GM19240 (cell line): ENCODE measurements around the gene ALK.
"Not testable (repeated sequence)": the region's sequence is repeated elsewhere in the genome, so short reads cannot be mapped to it uniquely, and the experiment has no call there.

ENCODE experiments used
- DNase-seq: peaks from one replicate; pipeline ENCODE4 v3.0.0; 2011; ENCODE audit warnings: low spot score; ENCODE audit not compliant: insufficient read length

The ALK gene

DNA sequence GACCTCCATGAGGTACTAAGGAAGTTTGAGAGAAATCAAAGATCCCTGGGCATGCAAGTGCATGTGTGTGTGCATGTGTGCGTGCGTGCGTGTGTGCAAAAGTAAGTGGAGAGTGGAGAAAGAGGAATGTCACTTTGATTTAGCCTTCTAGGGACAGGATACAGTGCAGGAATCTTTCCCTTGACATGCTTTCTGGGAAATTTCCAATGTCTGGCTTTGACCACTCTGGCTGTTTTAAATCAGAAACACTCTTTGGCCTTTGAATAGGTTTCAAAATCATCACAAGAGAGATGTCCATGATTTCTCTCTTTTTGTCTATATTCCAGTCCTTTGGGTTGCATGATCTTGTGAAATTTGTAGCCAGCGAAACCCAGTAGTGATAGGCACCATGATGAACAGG, 162.0 kb downstream of the ALK start:
- no peak for DNase-seq

DNA sequence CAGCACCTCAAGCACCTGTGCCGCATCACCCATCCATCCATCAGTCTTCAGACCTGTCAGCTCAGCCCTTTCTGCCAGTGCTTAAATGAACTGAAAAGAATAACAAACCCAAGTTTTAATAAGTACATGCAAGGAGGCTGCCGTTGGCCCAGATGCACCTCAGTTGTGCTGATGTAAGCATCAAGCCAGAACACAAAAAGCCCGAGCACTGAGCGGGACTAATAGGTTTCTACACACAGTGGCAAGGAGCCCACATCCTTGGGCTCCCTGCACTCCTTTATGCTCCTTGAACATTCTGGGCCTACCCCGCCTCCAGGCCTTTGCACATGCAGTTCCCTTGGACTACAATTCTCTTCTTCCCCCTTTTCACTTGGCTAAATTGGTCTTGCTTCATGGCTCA, 165.6 kb downstream of the ALK start:
- no peak for DNase-seq

DNA sequence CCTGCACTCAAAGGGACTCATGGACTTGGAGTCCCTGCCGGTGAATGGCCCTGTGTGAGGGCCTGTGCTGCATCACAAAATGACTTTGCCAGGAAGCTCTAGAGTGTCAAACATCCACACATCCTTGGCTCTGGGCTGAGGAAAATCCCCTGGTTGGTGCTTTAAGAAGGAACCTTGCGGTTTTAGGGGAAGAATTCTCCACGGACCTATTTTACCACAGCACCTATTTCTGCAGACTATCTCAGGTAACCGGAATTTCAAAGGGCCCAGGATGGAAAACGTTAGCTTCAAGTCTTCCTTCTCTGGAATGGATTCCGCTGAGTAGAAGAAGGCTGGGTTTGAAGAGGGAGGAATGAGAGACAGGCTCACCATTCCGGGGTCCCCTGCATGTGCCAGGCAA, 166.2 kb downstream of the ALK start:
- no peak for DNase-seq

DNA sequence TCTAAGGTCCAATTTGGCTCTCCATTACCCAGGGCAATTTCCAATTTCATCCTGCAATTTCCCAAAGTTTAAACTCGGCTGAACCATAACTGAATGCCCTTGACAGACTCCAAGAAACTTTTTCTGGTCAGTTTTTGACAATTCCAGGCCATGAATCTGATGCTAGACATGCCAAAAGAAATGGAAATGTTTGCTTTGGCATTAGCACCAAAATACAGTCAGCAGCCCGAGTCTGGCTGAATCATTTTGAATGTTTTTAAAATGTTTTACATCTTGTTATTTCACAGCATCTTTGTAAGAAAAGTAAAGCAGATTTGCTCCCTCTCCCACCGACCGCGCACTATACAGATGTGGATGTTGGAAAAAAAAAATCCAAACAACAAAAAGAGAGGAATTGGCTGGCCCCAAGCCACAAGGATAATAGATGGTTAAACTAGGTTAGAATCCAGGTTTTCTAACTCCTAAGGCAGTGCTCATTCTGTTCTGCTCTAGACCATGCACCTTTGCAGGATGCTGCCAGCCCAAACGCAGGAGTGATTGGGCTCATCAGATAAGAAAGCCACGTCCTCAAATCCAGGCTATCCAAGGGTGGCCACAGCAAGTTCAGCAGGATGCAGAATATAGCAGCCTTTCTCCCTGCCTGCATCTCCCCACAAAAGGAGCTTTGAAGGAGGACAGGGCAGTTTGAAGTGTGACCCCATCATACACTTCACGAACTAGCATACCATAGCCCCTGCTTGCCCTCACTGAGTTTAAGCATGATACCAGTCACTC, 167.5 kb downstream of the ALK start:
- no peak for DNase-seq

DNA sequence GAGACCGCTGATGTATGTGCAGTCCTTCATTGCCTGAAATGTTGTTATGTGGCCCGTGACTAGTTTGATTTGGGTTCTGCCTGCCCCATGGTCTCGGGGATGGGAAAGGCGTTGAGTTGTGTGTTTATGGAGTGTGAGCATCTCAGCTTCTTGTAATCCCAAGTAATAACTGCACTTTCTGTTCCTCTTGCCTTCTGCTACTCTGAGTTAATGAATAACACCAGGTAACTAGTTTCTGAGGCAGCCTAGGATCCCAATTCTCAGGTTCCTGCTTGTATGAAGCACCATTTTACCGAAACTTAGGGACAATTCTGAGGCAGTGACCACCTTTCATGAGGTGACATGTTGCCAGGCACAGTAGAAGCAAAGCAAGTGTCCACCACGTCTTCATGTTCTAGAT, 170.0 kb downstream of the ALK start:
- no peak for DNase-seq

DNA sequence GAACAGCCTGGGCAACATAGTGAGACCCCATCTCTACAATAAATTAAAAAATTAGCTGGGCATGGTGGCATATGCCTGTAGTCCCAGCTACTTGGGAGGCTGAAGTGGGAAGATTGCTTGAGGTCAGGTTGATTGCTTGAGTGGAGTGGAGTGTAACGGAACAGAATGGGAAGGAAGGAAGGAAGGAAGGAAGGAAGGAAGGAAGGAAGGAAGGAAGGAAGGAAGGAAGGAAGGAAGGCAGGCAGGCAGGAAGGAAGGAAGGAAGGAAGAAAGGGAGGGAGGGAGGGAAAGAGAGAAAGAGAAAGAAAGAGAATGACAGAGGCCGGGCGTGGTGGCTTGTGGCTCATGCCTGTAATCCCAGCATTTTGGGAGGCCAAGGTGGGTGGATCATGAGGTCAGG, 170.9 kb downstream of the ALK start:
- not testable (repeated sequence) for DNase-seq

DNA sequence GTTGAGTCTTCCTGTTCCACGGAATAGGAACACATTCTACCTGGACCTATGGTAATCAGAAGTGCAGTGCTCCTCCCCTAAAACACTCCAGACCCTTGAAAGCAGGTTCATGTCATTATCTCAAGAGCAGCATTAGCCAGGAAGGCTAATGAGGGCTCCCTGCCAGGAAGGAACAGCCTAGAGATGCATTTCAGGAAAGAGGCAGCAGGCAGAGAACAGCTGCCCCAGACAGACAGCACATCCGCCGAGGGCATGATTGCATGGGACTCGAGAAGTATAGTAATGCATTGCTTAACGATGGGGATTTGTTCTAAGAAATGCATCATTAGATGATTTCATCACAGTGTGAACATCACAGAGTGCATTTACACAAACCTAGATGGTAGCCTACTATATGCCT, 171.5 kb downstream of the ALK start:
- no peak for DNase-seq

DNA sequence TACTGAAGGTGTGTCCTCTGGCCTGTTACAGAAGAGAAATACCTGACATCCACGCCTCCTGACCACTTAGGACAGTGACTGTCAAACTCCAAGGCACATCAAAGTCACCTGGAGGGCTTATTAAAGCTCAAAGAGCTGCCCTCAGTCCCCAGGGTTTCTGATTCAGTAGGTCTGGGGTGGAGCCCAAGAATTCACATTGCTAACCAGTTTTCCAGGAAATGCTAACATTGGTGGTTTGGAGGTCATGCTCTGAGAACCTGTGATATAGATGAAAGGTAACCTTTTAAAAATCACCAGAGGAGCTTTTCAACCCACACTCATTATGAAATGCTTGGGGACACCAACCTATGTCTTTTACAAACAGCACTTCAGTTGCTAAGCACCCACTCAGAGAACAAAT, 172.3 kb downstream of the ALK start:
- no peak for DNase-seq

DNA sequence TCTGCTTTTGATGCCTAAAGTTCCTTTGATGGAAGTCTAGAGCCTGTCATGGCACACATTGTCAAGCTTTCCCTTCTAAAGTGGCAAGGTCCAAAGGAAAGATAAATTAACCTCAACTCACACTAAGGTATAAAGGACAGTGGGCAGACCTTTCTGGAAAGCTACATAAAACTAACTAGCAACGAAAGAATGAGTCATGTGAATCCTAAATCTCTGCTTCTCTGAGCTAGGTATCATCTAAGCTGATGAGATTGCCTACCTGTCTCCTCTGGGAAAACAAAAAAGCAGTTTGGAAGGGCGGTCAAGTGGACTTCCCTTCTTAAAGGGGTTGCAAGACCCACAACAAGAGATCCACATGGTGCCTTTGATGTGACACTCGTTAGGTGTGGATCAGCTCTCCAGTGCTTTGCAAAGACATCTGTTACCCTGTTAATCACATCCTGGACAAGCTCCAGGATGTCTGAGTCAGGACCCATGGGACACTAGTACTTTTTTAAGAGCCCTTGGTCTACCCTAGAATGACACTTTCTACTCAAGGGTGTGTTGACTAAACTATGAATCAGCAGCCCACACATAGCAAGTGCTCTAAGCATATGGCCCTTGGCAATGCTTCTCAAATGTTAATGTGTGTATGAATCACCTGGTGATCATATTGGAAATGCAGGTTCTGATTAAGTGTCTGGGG, 173.5 kb downstream of the ALK start:
- no peak for DNase-seq

DNA sequence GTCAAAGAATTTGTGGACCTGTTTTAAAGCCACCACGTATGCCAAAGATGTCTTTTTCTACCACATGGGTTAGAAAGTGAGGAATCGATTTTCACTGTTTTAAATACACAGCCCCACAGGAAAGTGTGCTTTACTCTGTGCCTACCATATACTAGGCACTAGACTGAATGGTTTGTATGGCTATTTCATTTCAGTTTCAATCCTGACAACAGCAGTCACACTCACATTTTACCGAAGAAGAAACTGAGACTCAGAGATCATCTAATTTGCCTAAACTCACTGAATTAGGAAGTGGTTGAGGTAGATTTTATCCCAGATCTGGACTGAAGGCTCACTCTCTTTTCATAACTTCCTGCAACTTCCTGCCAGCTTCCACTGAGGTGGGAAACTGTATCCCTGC, 176.4 kb downstream of the ALK start:
- no peak for DNase-seq

DNA sequence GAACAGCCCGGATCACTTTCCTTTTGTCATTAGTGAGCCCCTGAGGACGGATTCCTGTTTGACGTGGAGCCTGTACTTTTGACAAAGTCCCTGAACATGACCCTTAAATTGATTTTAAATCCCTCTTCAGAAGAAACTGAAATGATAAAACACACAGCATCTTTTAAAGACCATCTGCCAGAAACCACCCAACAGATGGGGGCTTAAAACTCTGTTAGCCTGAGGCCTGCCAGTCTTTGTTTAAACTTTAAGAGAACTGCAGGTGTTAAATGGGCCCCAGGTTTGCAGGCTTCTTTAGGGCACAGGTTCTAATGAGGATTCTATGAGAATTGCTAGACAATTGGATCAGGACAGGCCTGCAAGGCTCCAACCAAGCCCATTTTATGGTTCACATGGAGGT, 177.9 kb downstream of the ALK start:
- DNase-seq: no peak

DNA sequence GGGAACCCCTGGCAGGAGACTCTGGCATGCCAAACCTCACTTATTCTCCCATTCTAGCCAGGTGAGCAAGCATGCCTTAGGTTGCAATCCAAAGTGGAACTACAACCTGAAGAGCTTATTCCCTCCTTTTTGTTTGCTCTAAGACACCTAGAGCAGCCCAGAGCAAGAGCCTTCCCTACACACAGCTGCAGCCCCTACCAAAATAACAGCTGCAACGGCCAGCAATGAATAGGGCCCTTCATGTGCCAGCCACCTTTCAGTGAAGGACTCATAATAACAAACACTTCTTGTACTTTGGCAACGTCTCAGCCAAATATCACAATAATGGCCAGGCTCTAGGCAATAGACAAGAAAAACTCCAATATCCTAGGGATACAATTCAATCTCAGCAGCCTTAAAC, 178.7 kb downstream of the ALK start:
- no peak for DNase-seq

DNA sequence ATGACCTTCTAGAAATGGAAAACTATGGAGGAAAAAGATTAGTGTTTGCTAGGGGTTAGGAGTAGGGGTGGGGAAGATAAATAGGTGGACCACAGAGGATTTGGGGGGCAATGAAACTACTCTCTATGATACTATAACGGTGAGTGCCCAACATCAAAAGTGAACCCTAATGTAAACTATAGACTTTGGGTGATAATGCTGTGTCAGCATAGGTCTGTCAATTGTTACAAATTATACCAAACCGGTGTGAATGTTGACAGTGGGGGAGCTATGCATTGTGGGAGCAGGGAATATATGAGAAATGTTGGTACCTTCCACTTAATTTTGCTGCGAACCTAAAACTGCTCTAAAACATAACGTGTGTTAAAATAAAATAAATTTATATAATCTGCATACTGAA, 180.3 kb downstream of the ALK start:
- DNase-seq: no peak

DNA sequence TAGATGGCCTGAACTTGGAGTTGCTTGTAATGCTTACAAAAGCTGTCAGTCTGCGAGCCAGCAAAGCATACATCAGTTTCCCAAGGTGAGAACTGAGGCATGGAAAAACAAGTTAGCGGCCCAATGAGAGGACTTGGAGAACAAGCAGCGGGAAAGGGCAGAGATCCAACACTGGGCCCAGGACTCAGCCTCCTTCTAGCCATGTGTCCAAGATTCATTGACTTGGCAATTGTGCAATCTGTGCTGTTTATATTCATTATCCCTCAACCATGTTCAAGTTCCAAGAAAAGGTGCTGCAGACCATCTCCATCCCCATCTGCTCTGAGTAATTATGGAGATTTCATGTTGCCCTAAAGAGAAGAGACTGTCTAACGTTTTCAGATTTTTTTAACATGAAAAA, 187.4 kb downstream of the ALK start:
- no peak for DNase-seq

DNA sequence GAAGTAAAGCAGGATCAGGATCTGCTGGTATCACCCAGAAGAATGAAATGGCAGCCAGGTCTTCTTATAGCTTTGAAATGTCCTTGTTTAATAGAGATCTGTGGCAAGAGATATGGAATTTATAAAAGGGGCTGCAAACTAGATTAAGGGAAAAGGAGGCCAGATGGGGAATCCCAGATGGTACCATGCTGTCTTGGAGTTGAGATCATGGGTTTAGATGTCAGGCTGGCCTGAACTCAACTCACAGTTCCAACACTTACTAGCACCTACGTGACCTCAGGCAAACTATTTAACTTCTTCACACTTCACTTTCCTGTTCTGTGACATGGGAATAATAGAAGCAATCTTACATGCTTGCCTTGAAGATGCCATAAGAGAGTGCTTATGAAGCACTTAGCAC, 188.2 kb downstream of the ALK start:
- DNase-seq: no peak

DNA sequence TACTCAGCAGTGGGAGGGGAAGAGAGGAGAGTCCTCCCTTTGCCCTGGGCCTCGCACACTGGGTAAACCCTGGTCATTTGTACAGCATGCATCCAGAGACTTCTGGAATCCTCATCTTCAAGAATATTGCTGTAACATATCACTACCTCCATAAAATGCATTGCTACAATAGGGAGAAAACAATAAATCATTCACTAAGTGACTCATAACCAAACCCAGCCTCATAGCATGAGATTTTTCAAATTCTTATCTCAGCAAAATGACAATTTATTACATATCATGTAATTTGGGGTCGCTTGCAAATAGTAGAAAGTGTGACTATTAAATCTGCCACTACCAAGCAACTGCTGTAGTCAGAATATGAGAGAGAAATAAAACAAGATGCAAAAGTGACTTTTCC, 189.4 kb downstream of the ALK start:
- no peak for DNase-seq

DNA sequence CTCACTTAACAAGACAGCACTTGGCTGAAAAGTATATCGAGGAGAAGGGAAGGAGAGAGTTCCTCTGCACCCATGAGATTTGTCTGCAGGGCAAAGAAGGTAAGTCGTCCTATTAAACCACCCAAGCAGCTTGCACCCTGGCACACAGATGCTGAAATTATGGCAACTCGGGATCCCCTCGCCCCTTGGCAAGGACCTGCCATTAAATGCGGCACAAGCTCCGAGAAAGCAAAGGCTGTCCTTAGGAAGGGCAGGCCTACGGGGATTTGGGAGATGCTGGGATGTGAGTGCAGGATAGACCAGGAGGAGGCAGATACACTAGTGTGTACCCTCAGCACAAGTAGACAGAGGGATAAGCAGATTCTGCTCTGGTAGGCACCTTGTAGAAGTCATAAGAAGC, 191.5 kb downstream of the ALK start:
- DNase-seq: no peak

DNA sequence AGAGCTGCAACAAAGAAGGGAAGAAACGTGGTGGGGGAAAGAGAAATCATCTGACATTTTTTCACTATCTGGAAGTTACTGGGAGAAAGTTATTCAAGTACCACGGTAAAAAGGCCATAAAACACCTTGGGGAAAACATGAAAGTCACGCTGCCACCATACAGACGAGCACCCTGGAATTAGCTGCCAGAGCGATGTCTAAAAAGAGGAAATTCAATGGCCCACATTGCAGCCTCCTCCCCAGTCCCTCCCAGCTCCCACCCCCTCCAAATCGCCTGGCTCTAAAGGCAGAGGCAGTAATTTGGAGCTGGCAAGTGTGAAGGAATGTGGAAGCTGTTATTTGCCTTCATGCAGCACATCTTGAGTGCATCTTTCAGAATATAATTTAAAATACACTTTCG, 192.0 kb downstream of the ALK start:
- DNase-seq: no peak

DNA sequence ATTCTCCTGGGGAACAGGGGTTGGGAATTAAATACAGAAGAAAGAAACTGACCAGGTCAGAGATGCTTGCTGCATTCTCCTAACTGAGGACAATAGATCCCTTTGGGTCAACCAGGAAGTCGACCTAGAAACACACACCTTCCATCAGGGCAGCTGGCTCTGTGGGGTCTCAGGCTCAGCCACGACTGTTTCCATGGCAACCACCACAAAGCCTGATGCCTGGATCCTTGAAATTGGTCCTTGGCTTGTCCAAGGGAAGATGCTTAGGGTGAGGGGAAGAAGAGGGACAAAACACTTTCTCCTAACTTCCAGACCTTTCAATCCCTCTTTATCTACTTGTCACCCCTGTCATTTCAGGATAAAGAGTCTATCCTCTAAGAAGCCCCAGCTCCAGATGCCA, 194.4 kb downstream of the ALK start:
- no peak for DNase-seq

DNA sequence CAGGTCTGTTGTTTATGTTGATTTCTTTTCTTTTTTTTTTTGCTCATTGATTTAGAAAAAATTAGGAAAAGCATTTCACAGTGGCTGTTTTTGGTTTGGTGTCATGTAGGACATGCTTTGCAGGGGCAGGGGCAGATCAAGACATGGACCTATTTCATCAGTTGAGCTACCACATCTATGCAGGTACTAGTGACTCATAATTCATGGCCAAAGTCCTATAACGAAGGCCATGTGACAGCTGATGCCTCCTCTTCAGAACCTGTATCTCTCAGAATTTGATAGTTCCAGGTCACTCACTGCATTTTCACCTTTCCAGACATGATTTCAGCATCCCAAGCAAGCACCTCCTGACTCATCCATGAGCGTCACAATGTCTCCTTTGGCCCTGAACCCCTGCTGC, 195.8 kb downstream of the ALK start:
- no peak for DNase-seq

DNA sequence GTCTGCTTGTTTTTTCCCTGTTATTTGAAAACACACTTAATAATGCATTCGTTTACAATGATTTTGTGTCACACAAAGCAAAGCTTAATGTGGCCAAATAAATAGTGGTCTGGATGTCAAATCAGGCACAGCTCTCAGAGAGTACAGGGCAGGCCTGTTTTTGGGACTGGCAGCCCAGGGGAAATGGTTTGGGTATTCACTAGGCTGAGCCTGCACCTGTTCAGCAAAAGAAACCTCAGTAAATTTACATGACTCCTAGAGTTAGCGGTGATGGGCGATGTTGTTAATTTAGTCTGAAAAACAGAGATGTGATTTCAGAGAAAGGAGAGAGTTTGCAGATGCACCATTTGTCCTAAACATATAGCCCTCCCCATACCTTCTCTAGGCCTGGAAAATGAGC, 197.1 kb downstream of the ALK start:
- DNase-seq: no peak

DNA sequence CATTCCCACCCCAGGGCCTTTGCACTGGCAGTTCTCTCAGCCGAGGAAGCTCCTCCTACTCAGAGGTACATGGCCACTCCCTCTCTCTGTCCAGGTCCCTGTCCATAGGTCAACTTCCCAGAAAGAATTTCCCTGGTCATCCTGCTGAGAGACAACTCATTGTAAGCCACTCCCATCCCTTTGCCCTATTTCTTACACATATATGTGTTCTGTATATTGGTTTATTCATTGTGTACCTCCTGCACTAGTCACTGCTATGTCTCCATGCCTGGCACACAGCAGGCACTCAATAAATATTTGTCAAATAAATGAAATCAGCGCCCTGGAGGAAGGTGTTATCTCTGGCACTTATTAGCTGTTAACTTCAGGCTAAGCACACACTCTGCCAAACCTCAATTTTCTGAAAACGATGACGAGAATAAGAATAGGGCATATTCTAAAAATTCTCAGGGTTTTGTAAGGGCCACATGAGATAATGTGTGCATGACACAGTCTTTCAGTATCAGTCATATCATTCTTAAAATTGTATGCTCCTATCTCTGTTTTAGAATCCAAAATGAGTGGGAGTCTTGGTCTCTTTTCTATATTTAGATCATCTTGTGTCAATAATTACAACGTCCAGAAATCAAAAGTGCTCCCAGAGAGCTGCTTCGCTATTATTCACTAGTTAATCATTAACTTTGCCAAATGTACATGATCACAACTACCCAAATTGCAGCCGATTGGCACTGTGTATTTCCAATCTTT, 198.0 kb downstream of the ALK start:
- peak; percentile 6 for DNase-seq

DNA sequence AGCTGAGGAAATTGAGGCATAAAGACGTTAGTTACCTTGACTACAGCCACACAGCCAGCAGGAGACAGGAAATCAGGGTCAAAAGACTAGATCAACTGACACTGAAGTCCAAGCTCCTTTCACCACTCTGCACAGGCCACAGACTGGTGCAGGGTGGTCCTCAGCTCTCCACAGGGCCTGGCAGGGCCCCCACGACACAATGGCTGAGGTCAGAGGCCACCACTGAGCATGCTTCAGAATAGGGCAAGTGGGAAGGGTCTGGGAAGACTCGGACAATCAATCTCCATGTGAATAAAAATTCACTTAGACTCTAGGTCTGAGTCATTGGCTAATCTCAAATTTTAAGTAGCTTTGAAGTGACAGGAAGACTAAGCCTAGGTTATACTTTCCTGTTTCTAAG, 201.7 kb downstream of the ALK start:
- DNase-seq: no peak
